ENCODE data around the gene ARL5A. TPM values are rescaled to one million over a fixed set of nuclear protein-coding genes. Genes with fewer than 3 reads are reported as not detected.

ARL5A gene
- polyA plus RNA-seq, 3 donors, result 21.3 to 85.8 (median 74.5) TPM

- Mint-ChIP-seq H3K27ac (no peak overlapping the region), H3K27me3 (ENCODE audit: low read depth in 3 of 3) (no peaks in the 10 kb centered on the region), H3K4me1 (no peaks in the 10 kb centered on the region), H3K36me3 (peaks cover 34 to 36% of the 10 kb centered on the region in 2 donors), H3K9me3 (no peaks in the 10 kb centered on the region), H3K4me3 (no peak overlapping the region)
- Histone ChIP-seq H3K27ac (ENCODE audit: low read depth in 1 of 2, low read length in 2 of 2) (peak overlapping the region in 1 of 2 donors; percentile 2), H3K9ac (ENCODE audit: insufficient read depth, low read length, poor library complexity, severe bottlenecking) (no peak overlapping the region), H3K4me2 (replicated peaks; ENCODE audit: extremely low read depth, low read length, poor library complexity, severe bottlenecking) (no peak overlapping the region), H3K4me3 (replicated peaks in 1 of 3; ENCODE audit: low read depth in 2 of 3, low read length in 3 of 3) (no peak overlapping the region), H2AFZ (ENCODE audit: insufficient read depth, low read depth, low read length, poor library complexity, severe bottlenecking) (no peak overlapping the region), H4K20me1 (ENCODE audit: insufficient read depth, low read length) (peaks cover 18% of the 10 kb centered on the region), H3K4me1 (ENCODE audit: control insufficient read depth in 1 of 2, insufficient read depth in 2 of 2, low read length in 2 of 2) (no peaks in the 10 kb centered on the region), H3K9me3 (replicated peaks in 1 of 2; ENCODE audit: control insufficient read depth in 1 of 2, insufficient read depth in 1 of 2, low read length in 2 of 2) (no peaks in the 10 kb centered on the region), H3K36me3 (replicated peaks in 1 of 2; ENCODE audit: control insufficient read depth in 1 of 2, insufficient read depth in 2 of 2, low read length in 2 of 2) (peaks cover 52 to 91% of the 10 kb centered on the region in 2 donors), H3K27me3 (ENCODE audit: control insufficient read depth in 2 of 2, insufficient read depth in 2 of 2, low read length in 2 of 2) (no peaks in the 10 kb centered on the region), H3K79me2 (ENCODE audit: insufficient read depth, low read length) (no peaks in the 10 kb centered on the region)
- no peak for DNase-seq
- intact Hi-C loops (cut with micrococcal nuclease), result no loop called here
- no peak for TF ChIP-seq CTCF (IDR thresholded peaks at IDR 0.05)
Observed at GRCh38 chr2:151805961-151806360, 22.3 kb downstream of the ARL5A start.

- no peaks in the 10 kb centered on the region for H3K4me1 ChIP-seq (ENCODE audit: control insufficient read depth in 1 of 2, insufficient read depth in 2 of 2, low read length in 2 of 2)
- Mint-ChIP-seq H3K9me3 (no peaks in the 10 kb centered on the region), H3K36me3 (peaks cover 33 to 36% of the 10 kb centered on the region in 2 donors), H3K4me3 (no peak overlapping the region), H3K27ac (no peak overlapping the region), H3K27me3 (ENCODE audit: low read depth in 3 of 3) (no peaks in the 10 kb centered on the region), H3K4me1 (no peaks in the 10 kb centered on the region)
- intact Hi-C loops (cut with micrococcal nuclease), result no loop called here
- H4K20me1 ChIP-seq (ENCODE audit: insufficient read depth, low read length), result peaks cover 18% of the 10 kb centered on the region
- no peaks in the 10 kb centered on the region for H3K27me3 ChIP-seq (ENCODE audit: control insufficient read depth in 2 of 2, insufficient read depth in 2 of 2, low read length in 2 of 2)
- no peak overlapping the region for H3K27ac ChIP-seq (ENCODE audit: low read depth in 1 of 2, low read length in 2 of 2)
- H2AFZ ChIP-seq (ENCODE audit: insufficient read depth, low read depth, low read length, poor library complexity, severe bottlenecking), result no peak overlapping the region
- no peak for DNase-seq
- H3K4me2 ChIP-seq (replicated peaks; ENCODE audit: extremely low read depth, low read length, poor library complexity, severe bottlenecking), result no peak overlapping the region
- peaks cover 51 to 91% of the 10 kb centered on the region in 2 donors for H3K36me3 ChIP-seq (replicated peaks in 1 of 2; ENCODE audit: control insufficient read depth in 1 of 2, insufficient read depth in 2 of 2, low read length in 2 of 2)
- peak; percentile 1 for TF ChIP-seq CTCF (IDR thresholded peaks at IDR 0.05)
- H3K4me3 ChIP-seq (replicated peaks in 1 of 3; ENCODE audit: low read depth in 2 of 3, low read length in 3 of 3), result no peak overlapping the region
- H3K9ac ChIP-seq (ENCODE audit: insufficient read depth, low read length, poor library complexity, severe bottlenecking), result no peak overlapping the region
- WGBS (ENCODE audit: insufficient coverage), result no CpG with 5 or more reads among the region's 1 CpG
- no peaks in the 10 kb centered on the region for H3K9me3 ChIP-seq (replicated peaks in 1 of 2; ENCODE audit: control insufficient read depth in 1 of 2, insufficient read depth in 1 of 2, low read length in 2 of 2)
- H3K79me2 ChIP-seq (ENCODE audit: insufficient read depth, low read length), result no peaks in the 10 kb centered on the region
Observed at GRCh38 chr2:151805343-151805742, 22.9 kb downstream of the ARL5A start.

Measured in CD14-positive monocyte (primary cell).